ENCODE data around the gene ZNF644. TPM values are rescaled to one million over a fixed set of nuclear protein-coding genes. Genes with fewer than 3 reads are reported as not detected.

ZNF644 gene
- total RNA-seq, 2 donors from 2014 or later: 46.9 to 66.2 TPM

DNA sequence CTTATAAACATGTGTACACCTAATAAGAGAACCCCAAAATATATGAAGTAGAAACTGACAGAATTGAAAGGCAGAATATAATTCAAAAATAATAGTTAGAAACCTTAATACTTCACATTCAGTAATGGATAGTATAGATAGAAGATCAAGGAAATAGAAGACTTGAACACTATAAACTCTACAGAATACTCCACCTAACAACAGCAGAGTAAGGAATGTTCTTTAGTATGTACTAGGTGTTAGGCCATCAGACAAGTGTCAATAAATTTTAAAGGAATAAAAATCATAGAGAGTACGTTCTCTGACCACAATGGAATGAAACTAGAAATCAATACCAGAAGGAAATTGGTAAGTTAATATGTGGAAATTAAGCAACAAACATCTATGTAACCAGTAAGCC is 16.6 kb downstream of the ZNF644 start:
- TF ChIP-seq, protein P1, sequence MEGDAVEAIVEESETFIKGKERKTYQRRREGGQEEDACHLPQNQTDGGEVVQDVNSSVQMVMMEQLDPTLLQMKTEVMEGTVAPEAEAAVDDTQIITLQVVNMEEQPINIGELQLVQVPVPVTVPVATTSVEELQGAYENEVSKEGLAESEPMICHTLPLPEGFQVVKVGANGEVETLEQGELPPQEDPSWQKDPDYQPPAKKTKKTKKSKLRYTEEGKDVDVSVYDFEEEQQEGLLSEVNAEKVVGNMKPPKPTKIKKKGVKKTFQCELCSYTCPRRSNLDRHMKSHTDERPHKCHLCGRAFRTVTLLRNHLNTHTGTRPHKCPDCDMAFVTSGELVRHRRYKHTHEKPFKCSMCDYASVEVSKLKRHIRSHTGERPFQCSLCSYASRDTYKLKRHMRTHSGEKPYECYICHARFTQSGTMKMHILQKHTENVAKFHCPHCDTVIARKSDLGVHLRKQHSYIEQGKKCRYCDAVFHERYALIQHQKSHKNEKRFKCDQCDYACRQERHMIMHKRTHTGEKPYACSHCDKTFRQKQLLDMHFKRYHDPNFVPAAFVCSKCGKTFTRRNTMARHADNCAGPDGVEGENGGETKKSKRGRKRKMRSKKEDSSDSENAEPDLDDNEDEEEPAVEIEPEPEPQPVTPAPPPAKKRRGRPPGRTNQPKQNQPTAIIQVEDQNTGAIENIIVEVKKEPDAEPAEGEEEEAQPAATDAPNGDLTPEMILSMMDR (IDR thresholded peaks at IDR 0.05): no peak
- no peaks in the 10 kb centered on the region for H3K27me3 ChIP-seq
- no peak overlapping the region for H3K27ac ChIP-seq
- H3K9me3 ChIP-seq: no peaks in the 10 kb centered on the region
- H3K4me1 ChIP-seq: no peaks in the 10 kb centered on the region
- intact Hi-C loops (cut with DNase I): no loop called here
- no peak for DNase-seq
- no peak overlapping the region for H3K9ac ChIP-seq (ENCODE audit: low read depth in 2 of 2, low read length in 2 of 2)
- no peak overlapping the region for H3K4me3 ChIP-seq
- H3K36me3 ChIP-seq: no peaks in the 10 kb centered on the region

DNA sequence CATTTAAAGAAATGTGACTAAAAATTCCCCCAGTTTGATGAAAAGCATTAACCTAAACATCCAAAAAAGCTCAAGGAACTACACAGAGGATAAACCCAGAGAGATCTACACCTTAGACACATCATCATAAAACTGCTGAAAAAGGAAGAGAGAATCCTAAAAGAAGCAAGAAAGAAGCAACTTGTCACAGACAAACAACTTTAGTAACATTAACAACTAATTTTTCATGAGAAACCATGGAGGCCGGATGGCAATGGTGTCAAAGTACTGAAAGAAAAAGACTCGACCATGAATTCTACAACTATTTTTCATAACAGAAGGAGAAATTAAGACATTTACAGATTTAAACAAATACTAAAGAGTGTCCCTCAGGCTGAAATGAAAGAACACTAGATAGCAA is 17.7 kb downstream of the ZNF644 start:
- TF ChIP-seq, protein P1 (IDR thresholded peaks at IDR 0.05): no peak
- intact Hi-C loops (cut with DNase I): no loop called here
- H3K9ac ChIP-seq (ENCODE audit: low read depth in 2 of 2, low read length in 2 of 2): no peak overlapping the region

GRCh38 chr1:90996742-90997413 is 25.0 kb downstream of the ZNF644 start:
- Histone ChIP-seq H3K9me3 (no peaks in the 10 kb centered on the region), H3K4me3 (no peak overlapping the region), H3K27ac (no peak overlapping the region), H3K9ac (ENCODE audit: low read depth in 2 of 2, low read length in 2 of 2) (no peak overlapping the region), H3K36me3 (no peaks in the 10 kb centered on the region), H3K27me3 (no peaks in the 10 kb centered on the region), H3K4me1 (no peaks in the 10 kb centered on the region)
- no peak for DNase-seq
- TF ChIP-seq, protein P1 (IDR thresholded peaks at IDR 0.05): no peak
- intact Hi-C loops (cut with DNase I): no loop called here

More for the DNA sequence above, 17.7 kb downstream of the ZNF644 start:
- Histone ChIP-seq H3K36me3 (no peaks in the 10 kb centered on the region), H3K4me3 (no peak overlapping the region), H3K4me1 (no peaks in the 10 kb centered on the region), H3K9me3 (no peaks in the 10 kb centered on the region), H3K27me3 (no peaks in the 10 kb centered on the region), H3K27ac (no peak overlapping the region)
- DNase-seq: no peak

GRCh38 chr1:90995311-90995894 is 26.4 kb downstream of the ZNF644 start:
- Histone ChIP-seq H3K9me3 (no peaks in the 10 kb centered on the region), H3K36me3 (no peaks in the 10 kb centered on the region), H3K27me3 (no peaks in the 10 kb centered on the region), H3K9ac (ENCODE audit: low read depth in 2 of 2, low read length in 2 of 2) (no peak overlapping the region), H3K4me3 (no peak overlapping the region), H3K4me1 (no peaks in the 10 kb centered on the region), H3K27ac (no peak overlapping the region)
- TF ChIP-seq, protein P1 (IDR thresholded peaks at IDR 0.05): no peak
- intact Hi-C loops (cut with DNase I): no loop called here
- no peak for DNase-seq

GRCh38 chr1:90994461-90994860 is 27.4 kb downstream of the ZNF644 start:
- intact Hi-C loops (cut with DNase I): no loop called here

More at GRCh38 chr1:90994461-90994860, 27.4 kb downstream of the ZNF644 start:
- no peak overlapping the region for H3K4me3 ChIP-seq
- no peak for DNase-seq
- TF ChIP-seq, protein P1 (IDR thresholded peaks at IDR 0.05): no peak
- H3K27ac ChIP-seq: no peak overlapping the region
- H3K36me3 ChIP-seq: no peaks in the 10 kb centered on the region
- H3K9me3 ChIP-seq: no peaks in the 10 kb centered on the region
- no peaks in the 10 kb centered on the region for H3K4me1 ChIP-seq
- H3K9ac ChIP-seq (ENCODE audit: low read depth in 2 of 2, low read length in 2 of 2): no peak overlapping the region
- H3K27me3 ChIP-seq: no peaks in the 10 kb centered on the region

Measured in colonic mucosa (tissue), 4 donors.